IPS DF 4.7 (cell line): Measurements from ENCODE around the gene PTPRN2.
"Not testable (repeated sequence)": the region's sequence is repeated elsewhere in the genome, so short reads cannot be mapped to it uniquely, and the experiment has no call there.

Source experiments
- DNase-seq: peaks from one replicate; pipeline ENCODE4 v3.0.0-alpha.2; 2013; ENCODE audit warnings: low spot score; ENCODE audit errors: extremely low read depth

PTPRN2 gene

DNA sequence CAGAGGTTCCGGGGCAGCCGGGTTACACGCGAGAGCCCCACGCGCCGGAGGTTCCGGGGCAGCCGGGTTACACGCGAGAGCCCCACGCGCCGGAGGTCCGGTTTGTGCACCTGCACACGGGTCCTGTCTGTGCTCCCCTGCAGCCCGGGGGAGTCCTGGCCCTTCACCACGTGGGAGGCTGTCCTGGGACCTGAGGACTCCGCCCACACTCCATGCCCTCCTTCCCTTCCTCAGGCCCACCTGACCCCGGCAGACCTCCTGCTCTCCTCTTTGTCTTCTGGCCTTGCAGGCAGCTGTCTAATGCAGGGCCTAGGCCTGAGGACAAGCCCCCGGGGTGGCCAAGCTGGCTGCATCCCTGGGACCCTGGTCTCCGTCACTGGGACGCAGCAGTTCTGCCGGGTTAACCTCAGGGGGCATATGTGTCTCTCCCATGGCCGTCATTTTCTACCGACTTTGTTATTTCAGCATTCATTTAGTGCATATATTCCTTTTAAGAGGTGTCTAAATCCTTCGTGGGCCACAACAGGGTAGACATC, 876.2 kb downstream of the PTPRN2 start:
- DNase-seq = no peak

DNA sequence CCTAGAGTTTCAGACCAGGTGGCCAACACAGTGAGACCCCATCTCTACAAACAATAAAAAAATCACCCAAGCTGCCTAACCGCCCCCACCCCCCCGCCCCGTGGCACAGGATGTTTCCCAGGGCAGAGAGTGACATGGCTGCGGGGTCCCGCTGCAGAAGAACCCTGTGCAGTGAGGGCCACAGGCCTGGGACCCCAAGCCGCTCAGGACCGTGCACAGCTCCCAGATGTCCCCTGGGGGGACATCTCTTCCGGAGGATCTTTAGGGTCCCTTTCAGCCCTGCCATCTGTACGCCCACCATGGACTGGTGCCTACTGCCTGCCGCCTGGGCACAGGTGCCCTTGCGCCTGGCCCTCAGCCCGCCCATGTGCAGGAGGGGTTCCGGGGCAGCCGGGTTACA, 877.2 kb downstream of the PTPRN2 start:
- no peak for DNase-seq

GRCh38 chr7:157709531-157710251, 877.9 kb downstream of the PTPRN2 start:
- DNase-seq = no peak

DNA sequence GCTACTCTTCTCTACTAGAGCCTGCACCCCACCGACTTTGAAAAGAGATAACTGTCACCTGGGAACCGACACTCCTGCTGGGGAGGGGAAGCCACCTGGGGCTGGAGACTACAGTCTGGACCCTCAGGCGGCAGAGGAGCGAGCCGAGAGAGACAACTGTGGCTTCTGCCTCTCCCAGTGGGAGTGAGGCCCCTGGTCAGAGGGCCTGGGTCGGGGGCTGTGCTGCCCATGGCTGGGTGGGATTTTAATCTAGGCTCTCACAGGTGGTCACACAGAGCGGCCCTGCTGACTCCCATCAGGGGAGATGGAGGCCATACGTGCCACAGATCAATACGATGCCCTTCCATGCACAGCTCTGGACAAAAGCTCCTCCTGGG, 878.7 kb downstream of the PTPRN2 start:
- DNase-seq = no peak

DNA sequence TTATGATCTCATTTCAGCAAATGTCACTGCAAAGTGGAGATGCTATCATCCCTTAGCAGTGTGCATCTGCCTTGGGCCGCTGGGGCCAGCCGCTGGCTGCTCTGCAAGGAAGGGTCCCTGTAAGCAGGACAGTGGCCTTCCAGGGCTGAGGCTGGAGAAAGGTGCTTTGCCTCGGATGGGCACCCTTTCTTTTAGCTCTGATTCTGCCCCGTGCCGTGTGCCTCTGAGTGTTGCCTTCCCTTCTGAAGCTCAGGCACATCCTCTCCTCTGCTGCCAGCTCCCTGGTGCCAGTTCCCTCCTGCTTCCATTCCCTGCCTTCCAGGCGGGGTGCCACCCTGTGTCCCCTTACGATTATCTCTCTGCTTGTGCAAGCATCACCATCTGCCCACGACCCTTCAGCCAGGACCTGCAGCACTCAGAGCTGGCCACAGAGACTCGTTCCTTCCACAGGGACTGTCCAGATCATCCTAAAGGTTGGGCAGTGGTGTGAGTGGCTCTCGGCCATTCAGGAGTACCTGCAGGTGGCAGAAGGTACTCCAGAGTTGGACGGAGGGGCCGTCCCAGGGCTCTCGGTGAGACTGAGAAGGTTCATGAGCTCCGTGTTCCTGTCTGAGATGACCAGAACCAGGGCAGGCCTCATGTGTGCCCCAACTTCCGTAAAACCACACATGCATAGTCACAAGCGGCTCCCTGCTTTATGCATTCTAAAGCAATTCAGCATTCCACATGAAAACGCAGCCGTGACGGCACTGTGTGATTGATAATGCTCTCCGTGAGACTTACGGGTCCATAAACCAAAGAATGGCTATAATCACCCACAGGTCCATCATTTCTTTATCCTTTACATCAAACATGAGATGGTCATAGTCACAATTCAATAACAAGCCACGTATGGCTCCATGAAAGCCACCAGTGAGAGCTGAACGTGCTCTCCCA, 879.4 kb downstream of the PTPRN2 start:
- no peak for DNase-seq

DNA sequence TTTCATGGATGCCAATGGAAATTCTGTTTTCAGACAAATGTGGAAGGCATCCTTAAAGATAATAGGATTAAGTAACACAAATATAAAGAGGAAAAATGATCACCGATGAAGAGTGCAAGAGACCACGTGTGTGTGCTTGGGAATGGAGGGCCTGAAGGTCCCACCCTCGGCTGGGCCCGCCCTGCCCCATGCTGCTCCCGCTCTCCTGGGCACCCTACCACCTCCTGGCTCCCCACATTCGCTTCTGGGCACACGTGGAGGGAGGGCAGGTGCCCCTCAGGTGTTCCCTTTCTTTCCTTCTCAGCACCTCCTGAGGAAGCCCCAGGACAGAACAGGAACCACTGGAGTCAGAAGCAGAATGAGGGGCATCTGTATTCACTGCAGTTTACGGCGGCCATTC, 883.3 kb downstream of the PTPRN2 start:
- no peak for DNase-seq

DNA sequence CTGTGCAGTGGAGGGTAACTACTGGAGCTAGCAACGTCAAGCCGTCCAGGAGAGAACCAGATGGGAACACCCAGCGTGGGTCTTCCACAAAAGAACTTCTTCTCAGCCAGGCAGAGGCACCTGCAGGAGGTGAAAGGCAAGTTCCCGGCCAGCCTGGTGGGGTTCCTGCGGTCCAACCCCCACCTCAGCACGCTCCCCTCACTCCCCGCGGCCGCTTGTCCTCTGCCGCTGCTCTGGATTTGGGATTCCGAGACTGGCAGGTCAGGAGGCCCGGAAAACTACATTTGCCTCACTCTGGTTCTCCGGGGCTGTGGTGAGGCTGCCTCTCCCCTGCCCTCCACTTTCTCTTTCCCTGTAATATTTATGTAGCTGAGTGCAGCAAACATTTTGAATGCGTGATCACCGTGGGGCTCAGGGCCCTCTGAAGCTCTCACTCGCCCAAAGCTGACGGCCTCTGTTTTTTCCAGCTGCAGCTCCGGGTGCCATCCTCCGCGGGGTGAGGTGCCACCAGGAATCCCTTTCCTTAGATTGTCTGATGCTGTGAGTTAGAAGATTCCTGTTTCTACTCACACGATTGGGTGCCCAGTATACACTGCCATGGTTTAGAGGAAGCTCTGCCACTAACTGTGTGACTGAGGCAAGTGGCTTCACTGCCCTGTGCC, 884.0 kb downstream of the PTPRN2 start:
- DNase-seq = no peak

DNA sequence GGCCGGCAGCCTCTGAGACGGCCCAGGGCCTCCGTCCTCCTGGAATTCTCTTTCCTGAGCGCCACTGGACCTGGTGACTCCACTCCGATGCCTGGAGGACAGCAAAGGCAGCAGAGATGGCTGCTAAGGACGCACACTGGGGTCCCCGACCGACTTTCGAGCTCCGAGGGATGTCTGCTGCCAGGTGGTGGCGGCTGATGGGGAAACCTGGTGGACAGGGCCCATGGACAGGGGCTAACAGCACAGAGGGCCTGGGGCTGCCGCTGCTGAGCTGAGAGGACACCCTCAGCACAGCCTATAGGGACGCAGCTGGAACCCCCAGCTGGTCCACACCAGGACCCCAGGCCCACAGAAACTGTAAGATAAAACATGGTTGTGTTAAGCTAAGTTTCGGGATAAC, 884.5 kb downstream of the PTPRN2 start:
- DNase-seq = no peak

DNA sequence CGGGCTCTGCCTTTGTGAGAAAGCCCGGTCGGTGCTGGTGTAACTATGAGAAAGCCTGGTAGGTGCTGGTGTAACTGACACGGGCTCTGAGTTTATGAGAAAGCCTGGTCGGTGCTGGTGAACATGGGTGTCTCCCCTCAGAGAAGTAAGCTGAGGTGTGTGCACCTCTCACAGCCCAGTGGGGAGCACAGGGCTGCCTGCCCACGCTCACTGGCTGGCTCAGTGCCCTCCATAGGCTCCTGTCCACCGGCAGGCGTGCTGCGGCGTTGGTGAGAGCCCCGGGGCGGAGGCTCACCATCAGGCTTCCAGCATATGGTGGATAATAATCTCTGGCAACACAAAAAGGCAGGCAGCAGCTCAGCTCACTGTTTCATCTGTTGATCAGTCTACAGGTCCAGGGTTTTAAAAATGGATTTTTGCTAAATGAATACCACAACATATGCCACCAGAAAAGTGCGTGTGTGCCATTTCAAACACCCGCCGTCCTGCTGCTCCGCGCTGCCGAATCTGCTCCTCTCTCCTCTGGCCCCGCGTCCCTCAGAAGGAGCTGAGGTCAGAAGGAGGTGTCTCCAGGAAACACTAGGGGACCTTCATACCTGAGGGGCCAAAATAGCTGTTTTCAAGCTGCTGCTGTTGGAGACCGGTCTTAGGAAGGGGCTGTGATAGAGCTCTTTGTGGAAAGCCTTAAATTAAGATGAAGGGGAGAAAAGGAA, 885.2 kb downstream of the PTPRN2 start:
- no peak for DNase-seq

GRCh38 chr7:157701395-157702180, 886.0 kb downstream of the PTPRN2 start:
- DNase-seq = not testable (repeated sequence)

DNA sequence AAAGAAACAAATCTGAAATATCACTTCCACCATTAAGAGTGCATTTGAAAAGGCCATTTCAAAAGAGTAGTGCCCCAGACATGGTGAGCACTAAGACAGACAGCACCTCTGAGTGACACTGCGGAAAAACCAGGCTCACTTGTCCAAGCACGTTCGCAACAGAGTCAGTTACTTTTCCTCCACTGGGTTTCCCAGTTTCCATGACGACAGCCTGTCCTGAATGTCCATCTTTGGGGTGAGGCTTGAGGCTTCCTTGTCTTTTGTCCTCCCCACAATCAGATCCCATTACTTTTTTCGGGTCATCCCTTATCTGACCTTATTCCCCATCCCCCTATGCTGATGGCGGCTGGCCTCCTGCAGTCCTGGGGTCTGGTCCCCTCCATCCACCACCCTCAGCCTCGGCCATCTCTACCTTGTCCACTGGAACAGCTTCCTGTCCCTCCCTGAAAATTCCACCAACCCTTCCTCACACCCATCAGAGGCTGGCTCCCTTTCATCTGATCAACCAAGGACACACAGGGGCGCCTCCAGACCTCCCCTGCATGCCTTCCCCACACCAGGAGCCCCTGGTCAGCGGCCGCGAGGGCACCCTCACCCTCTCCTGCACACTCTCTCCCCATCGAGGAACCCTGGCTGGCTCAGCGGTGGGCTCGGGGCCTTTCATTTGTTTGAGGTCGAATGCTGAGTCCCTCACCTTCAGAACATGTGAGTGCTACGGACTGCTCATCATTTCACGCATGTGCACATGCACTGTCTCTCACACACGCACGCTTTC, 887.2 kb downstream of the PTPRN2 start:
- no peak for DNase-seq

- DNase-seq = no peak
These were observed 888.1 kb downstream of the PTPRN2 start for GRCh38 chr7:157699357-157700013.

- DNase-seq = not testable (repeated sequence)
These were observed 890.3 kb downstream of the PTPRN2 start for GRCh38 chr7:157697287-157697686.

DNA sequence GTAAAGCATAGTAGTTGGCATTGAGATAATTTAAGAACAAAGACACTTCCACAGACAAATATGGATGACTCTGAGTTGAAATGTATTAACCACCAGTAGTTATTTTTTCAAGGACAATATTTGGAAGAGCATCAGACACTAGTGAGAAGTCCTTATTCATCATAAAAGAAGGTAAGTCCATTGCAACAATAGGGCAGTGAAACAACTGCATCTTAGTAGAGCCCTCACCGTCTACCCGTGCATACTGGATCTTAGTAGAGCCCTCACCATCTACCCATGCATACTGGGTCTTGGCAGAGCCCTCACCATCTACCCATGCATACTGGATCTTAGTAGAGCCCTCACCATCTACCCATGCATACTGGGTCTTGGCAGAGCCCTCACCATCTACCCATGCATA, 892.0 kb downstream of the PTPRN2 start:
- DNase-seq = not testable (repeated sequence)

DNA sequence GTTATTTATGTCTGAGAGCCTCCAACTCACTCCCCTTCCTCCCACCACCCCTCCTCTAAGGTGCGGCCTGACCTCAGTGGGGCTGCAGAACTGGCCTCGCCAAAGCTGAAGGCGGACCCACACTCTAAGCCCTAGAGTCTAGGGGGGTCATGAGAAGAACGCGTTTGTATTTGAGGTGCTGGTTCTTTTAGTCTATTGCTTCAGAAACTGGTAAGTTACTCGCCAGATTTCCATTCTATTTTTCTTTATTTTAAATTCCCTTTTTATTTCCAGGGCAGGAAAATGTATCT, 893.3 kb downstream of the PTPRN2 start:
- DNase-seq = no peak

GRCh38 chr7:157693521-157694375, 893.9 kb downstream of the PTPRN2 start:
- no peak for DNase-seq

- DNase-seq = no peak
These were observed 894.5 kb downstream of the PTPRN2 start for GRCh38 chr7:157693071-157693520.

DNA sequence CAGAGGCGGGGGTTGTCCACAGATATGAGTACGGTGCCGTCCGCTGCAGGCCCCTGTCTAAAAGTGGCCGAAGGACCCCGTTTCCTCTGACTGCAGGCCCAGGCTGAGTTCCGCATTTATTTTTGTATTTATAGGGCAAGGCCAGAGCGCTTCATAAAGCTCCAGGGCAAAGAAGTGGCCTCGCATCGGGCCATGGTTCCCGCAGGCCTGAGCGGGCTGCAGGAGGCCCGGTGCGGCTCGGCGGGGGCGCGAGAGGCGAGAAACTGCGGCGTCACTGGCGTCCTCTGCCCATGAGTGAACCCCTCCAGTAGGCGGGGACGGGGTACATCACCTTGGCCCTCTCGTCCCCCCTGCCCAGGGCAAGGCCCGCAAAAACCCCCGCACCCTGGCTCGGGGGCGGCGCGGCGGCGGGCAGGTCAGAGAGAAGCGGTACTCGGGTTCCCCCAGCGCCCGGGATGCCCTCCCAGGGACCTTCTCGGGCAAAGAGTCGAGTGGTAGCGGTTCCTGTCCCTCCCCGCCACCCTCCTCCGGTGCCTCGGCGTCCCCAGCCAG, 895.1 kb downstream of the PTPRN2 start:
- DNase-seq = no peak
